SK-N-SH (cell line): Measurements from ENCODE around the gene CSNK2B. TPM values are rescaled to one million over a fixed set of nuclear protein-coding genes. Genes with fewer than 3 reads are reported as not detected.

Experiments
- CTCF ChIA-PET: fragments of 300-600, 350-600 bp; formaldehyde crosslinking; extraction: SDS; loops from one replicate; lab custom pipeline; 2021; lab: Yijun Ruan, JAX
- POLR2A ChIA-PET: fragments of 350-600 bp; sonication (Branson Sonifier 250); formaldehyde crosslinking; extraction: SDS; loops from one replicate; lab custom pipeline; 2020; ENCODE audit warnings: antibody characterized with exemption, inconsistent platforms; lab: Yijun Ruan, JAX
- DNase-seq: peaks from one replicate; pipeline ENCODE4 v3.0.0; 2012
- H2AFZ ChIP-seq: fragments of 200-600 bp; sonication (generic); 2 replicates; pipeline ENCODE4 v1.8.1; 2016; ENCODE audit warnings: antibody characterized with exemption, mild to moderate bottlenecking, low read depth
- H3F3A ChIP-seq: fragments of 200-600 bp; sonication (generic); replicated peaks from 2 replicates; pipeline ENCODE3; 2016; ENCODE audit warnings: antibody characterized with exemption, mild to moderate bottlenecking; ENCODE audit not compliant: insufficient read depth
- H3K27ac ChIP-seq, 2 experiments: fragments of 200-500 bp in 1 of 2; fragments of 200-600 bp in 1 of 2; sonication (Bioruptor generic) in 1 of 2; sonication (generic), shearing (Covaris generic) in 1 of 2; 2 replicates each; pipeline versions ENCODE4 v1.5.1 to v1.6.1; 2014 to 2016; ENCODE audit warnings: low read depth in 2 of 2, inconsistent platforms in 1 of 2, low read length in 1 of 2, mild to moderate bottlenecking in 1 of 2, mixed read lengths in 1 of 2
- H3K27me3 ChIP-seq: fragments of 200-600 bp; sonication (generic), shearing (Covaris generic); 2 replicates; pipeline ENCODE4 v1.6.1; 2016; ENCODE audit warnings: mixed run types; ENCODE audit not compliant: insufficient read depth
- H3K36me3 ChIP-seq, 2 experiments: fragments of 200-500 bp in 1 of 2; fragments of 200-600 bp in 1 of 2; sonication (Bioruptor generic) in 1 of 2; sonication (generic) in 1 of 2; replicated peaks in 1 of 2; 2 replicates each; pipeline versions ENCODE3 to v1.5.1; 2014 to 2016; ENCODE audit warnings: low read length in 1 of 2, mild to moderate bottlenecking in 1 of 2; ENCODE audit not compliant: insufficient read depth in 2 of 2, control insufficient read depth in 1 of 2
- H3K4me1 ChIP-seq, 2 experiments: fragments of 200-500 bp in 1 of 2; fragments of 200-600 bp in 1 of 2; sonication (Bioruptor generic) in 1 of 2; sonication (generic), shearing (Covaris generic) in 1 of 2; 2 replicates each; pipeline versions ENCODE4 v1.5.1 to v1.6.1; 2014 to 2016; ENCODE audit warnings: low read depth in 1 of 2, low read length in 1 of 2, mixed run types in 1 of 2; ENCODE audit not compliant: insufficient read depth in 2 of 2, control insufficient read depth in 1 of 2
- H3K4me2 ChIP-seq: fragments of 200-600 bp; sonication (generic), shearing (Covaris generic); 2 replicates; pipeline ENCODE4 v1.6.1; 2017; ENCODE audit warnings: mixed run types
- H3K4me3 ChIP-seq, 2 experiments: fragments of 200-500 bp in 1 of 2; fragments of 200-600 bp in 1 of 2; sonication (Bioruptor generic) in 1 of 2; sonication (generic), shearing (Covaris generic) in 1 of 2; 2 replicates each; pipeline versions ENCODE4 v1.5.1 to v1.8.1; 2014 to 2016; ENCODE audit warnings: low read depth in 2 of 2, inconsistent platforms in 1 of 2, low read length in 1 of 2, mild to moderate bottlenecking in 1 of 2, mixed read lengths in 1 of 2, moderate library complexity in 1 of 2
- H3K79me2 ChIP-seq: fragments of 200-600 bp; sonication (generic); 2 replicates; pipeline ENCODE4 v1.8.1; 2017; ENCODE audit warnings: mild to moderate bottlenecking; ENCODE audit not compliant: insufficient read depth
- H3K9ac ChIP-seq: fragments of 200-600 bp; sonication (generic); 2 replicates; pipeline ENCODE4 v1.6.1; 2017; ENCODE audit warnings: mixed run types
- H3K9me2 ChIP-seq: fragments of 200-600 bp; sonication (generic); 2 replicates; pipeline ENCODE4 v1.6.1; 2017; ENCODE audit warnings: mixed run types
- H3K9me3 ChIP-seq: fragments of 200-600 bp; sonication (generic); 2 replicates; pipeline ENCODE4 v1.6.1; 2017; ENCODE audit warnings: mixed run types, mild to moderate bottlenecking, moderate library complexity
- H4K20me1 ChIP-seq: fragments of 200-600 bp; sonication (generic); 2 replicates; pipeline ENCODE4 v1.6.1; 2017; ENCODE audit warnings: mild to moderate bottlenecking, mixed run types; ENCODE audit not compliant: insufficient read depth
- ELF1 ChIP-seq: IDR thresholded peaks from 2 replicates; pipeline ENCODE4 v1.4.0; 2012
- FOXM1 ChIP-seq: IDR thresholded peaks from 2 replicates; pipeline ENCODE4 v1.4.0; 2012; ENCODE audit warnings: low read depth, mild to moderate bottlenecking
- GATA2 ChIP-seq: sonication (generic); formaldehyde crosslinking; IDR thresholded peaks from 2 replicates; pipeline ENCODE4 v1.5.0; 2020; ENCODE audit warnings: mild to moderate bottlenecking, missing genetic modification reagents
- JUND ChIP-seq: IDR thresholded peaks from 2 replicates; pipeline ENCODE4 v1.4.0; 2012
- MEF2A ChIP-seq: IDR thresholded peaks from 2 replicates; pipeline ENCODE4 v1.4.0; 2012; ENCODE audit warnings: low read depth, borderline replicate concordance
- NFIC ChIP-seq: IDR thresholded peaks from 2 replicates; pipeline ENCODE4 v1.4.0; 2012; ENCODE audit warnings: borderline replicate concordance
- NRF1 ChIP-seq: IDR thresholded peaks from 2 replicates; pipeline ENCODE4 v1.6.1; 2012; ENCODE audit warnings: low read depth, mild to moderate bottlenecking, low read length
- PBX3 ChIP-seq: IDR thresholded peaks from 2 replicates; pipeline ENCODE4; 2012
- REST ChIP-seq: IDR thresholded peaks from 2 replicates; pipeline ENCODE4 v1.6.1; 2012; ENCODE audit warnings: mild to moderate bottlenecking, low read depth, low read length, moderate library complexity
- TAF1 ChIP-seq: IDR thresholded peaks from 2 replicates; pipeline ENCODE4 v1.6.1; 2012; ENCODE audit warnings: low read depth, mild to moderate bottlenecking, low read length, moderate library complexity, borderline replicate concordance
- TCF12 ChIP-seq: IDR thresholded peaks from 2 replicates; pipeline ENCODE4 v1.4.0; 2012
- YY1 ChIP-seq: IDR thresholded peaks from 2 replicates; pipeline ENCODE4 v1.4.0; 2012; ENCODE audit warnings: low read depth, mild to moderate bottlenecking
- WGBS: methylation state at CpG from one replicate; pipeline ENCODE4 v1.1.6; 2017; ENCODE audit warnings: low lambda C conversion rate; 5-methylcytosine and 5-hydroxymethylcytosine counted together
- polyA plus RNA-seq, 3 experiments: library from polyadenylated mRNA; depleted of rRNA; stranded (reverse); fragments of >200 nt; gene quantifications; 2 replicates each; pipeline ENCODE4 v1.2.3, GENCODE V29; 2012
- TF ChIP-seq, protein P1 (sequence below): IDR thresholded peaks from 2 replicates; pipeline ENCODE4 v1.4.0; 2012; ENCODE audit warnings: low read depth
- TF ChIP-seq, protein P2 (sequence below): fragments of 200-600 bp; sonication (generic); IDR thresholded peaks from 2 replicates; pipeline ENCODE4 v1.6.1; 2017; ENCODE audit warnings: antibody characterized with exemption, mild to moderate bottlenecking, moderate library complexity
- TF ChIP-seq, protein P3 (sequence below): fragments of 150-350 bp; IDR thresholded peaks from 2 replicates; pipeline ENCODE4 v1.6.1; 2017; ENCODE audit warnings: antibody characterized with exemption, low read length, low read depth, borderline replicate concordance

Gene CSNK2B
- polyA plus RNA-seq, 1 of the 3 experiments (the other 2 are of a cell fraction), result 101 TPM

GRCh38 chr6:31662124-31662723 is 3.7 kb upstream of the CSNK2B start:
- peaks cover 27 to 41% of the 10 kb centered on the region in 2 experiments; a peak in 3 of 4 replicates for H3K4me1 ChIP-seq

More at GRCh38 chr6:31662124-31662723, 3.7 kb upstream of the CSNK2B start:
- Histone ChIP-seq H4K20me1 (peaks cover 8% of the 10 kb centered on the region; the same call in 1 of the 2 replicates), H3K27ac (no peak overlapping the region), H3K9ac (no peak overlapping the region), H3K27me3 (no peaks in the 10 kb centered on the region), H2AFZ (no peak overlapping the region), H3K4me3 (no peak overlapping the region), H3K36me3 (peaks cover 16 to 19% of the 10 kb centered on the region in 2 experiments), H3K79me2 (peaks cover 81% of the 10 kb centered on the region), H3K9me3 (no peaks in the 10 kb centered on the region), H3K9me2 (no peaks in the 10 kb centered on the region), H3K4me2 (no peak overlapping the region), H3F3A (peaks cover 27% of the 10 kb centered on the region)
- 96% methylated on average over 12 of the region's 12 CpGs for WGBS
- ChIA-PET CTCF (interaction anchor here (0.8 to 2.0 kb wide), 2 partner anchors 10 to 202 kb away, joined by 3 to 9 read pairs; partner anchors contain the start of gene BAG6), POLR2A (interaction anchor here (2.3 kb wide), 1 partner anchor 10 kb away, joined by 16 read pairs; the partner anchor contains the start of gene BAG6)
- DNase-seq, result no peak
- no peak for TF ChIP-seq JUND
- TF ChIP-seq, protein P1, sequence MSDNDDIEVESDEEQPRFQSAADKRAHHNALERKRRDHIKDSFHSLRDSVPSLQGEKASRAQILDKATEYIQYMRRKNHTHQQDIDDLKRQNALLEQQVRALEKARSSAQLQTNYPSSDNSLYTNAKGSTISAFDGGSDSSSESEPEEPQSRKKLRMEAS, result no peak
- no peak for TF ChIP-seq TAF1
- TF ChIP-seq ELF1, result no peak
- no peak for TF ChIP-seq REST
- no peak for TF ChIP-seq FOXM1
- TF ChIP-seq, protein P2, sequence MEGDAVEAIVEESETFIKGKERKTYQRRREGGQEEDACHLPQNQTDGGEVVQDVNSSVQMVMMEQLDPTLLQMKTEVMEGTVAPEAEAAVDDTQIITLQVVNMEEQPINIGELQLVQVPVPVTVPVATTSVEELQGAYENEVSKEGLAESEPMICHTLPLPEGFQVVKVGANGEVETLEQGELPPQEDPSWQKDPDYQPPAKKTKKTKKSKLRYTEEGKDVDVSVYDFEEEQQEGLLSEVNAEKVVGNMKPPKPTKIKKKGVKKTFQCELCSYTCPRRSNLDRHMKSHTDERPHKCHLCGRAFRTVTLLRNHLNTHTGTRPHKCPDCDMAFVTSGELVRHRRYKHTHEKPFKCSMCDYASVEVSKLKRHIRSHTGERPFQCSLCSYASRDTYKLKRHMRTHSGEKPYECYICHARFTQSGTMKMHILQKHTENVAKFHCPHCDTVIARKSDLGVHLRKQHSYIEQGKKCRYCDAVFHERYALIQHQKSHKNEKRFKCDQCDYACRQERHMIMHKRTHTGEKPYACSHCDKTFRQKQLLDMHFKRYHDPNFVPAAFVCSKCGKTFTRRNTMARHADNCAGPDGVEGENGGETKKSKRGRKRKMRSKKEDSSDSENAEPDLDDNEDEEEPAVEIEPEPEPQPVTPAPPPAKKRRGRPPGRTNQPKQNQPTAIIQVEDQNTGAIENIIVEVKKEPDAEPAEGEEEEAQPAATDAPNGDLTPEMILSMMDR, result no peak
- TF ChIP-seq, protein P3, sequence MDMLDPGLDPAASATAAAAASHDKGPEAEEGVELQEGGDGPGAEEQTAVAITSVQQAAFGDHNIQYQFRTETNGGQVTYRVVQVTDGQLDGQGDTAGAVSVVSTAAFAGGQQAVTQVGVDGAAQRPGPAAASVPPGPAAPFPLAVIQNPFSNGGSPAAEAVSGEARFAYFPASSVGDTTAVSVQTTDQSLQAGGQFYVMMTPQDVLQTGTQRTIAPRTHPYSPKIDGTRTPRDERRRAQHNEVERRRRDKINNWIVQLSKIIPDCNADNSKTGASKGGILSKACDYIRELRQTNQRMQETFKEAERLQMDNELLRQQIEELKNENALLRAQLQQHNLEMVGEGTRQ, result no peak
- no peak for TF ChIP-seq NRF1
- no peak for TF ChIP-seq PBX3
- TF ChIP-seq MEF2A, result no peak
- TF ChIP-seq GATA2 (CRISPR knock-in tag), result no peak
- no peak for TF ChIP-seq NFIC
- TF ChIP-seq YY1, result no peak
- TF ChIP-seq TCF12, result no peak
